Measurements from ENCODE around the gene GPD1L.

DNA sequence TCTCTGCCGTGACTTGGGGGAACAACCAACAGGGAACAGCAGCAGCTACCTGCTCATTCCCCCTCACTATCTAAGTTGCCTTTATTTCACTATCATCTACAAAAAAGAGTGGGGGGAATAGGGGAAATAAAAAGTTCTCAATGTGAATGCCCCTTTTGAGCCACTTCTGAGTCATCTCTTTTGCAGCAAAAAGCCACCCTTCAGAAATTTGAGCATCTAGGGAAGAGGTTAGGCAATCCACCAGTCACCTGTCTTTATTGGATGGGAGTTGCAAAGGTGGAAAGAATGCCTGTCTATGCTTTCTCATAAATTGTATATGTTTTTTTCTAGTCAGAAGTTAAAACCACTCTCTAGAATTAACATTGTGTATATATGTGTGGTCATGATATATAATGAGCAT is 41.1 kb downstream of the GPD1L start:
- TF ChIP-seq CTCF (IDR thresholded peaks at IDR 0.05; ENCODE audit: low read length) (no peak), EZH2 (IDR thresholded peaks at IDR 0.05; ENCODE audit: borderline replicate concordance, low read length) (no peak)

Measured in OCI-LY1 (cell line).